ENCODE measurements around the gene AAMP. TPM values are rescaled to one million over a fixed set of nuclear protein-coding genes. Genes with fewer than 3 reads are reported as not detected.

The AAMP gene
- total RNA-seq, 2 experiments from 2014 or later = 45.2 to 51.7 TPM

- no peak for ATAC-seq (ENCODE audit: low read depth)
- no peak overlapping the region for H3K27ac Mint-ChIP-seq
- H3K27me3 Mint-ChIP-seq = no peaks in the 10 kb centered on the region
- H3K4me1 Mint-ChIP-seq = peaks cover 14% of the 10 kb centered on the region
- peaks cover 7% of the 10 kb centered on the region for H3K36me3 Mint-ChIP-seq
- no peak for DNase-seq
- POLR2A ChIA-PET = interaction anchor here (1.2 to 1.3 kb wide), 2 partner anchors 8 to 49 kb away, joined by 4 to 5 read pairs; no protein-coding TSS in a partner anchor
- H3K4me3 Mint-ChIP-seq = no peak overlapping the region
- H3K9me3 Mint-ChIP-seq = no peaks in the 10 kb centered on the region
Observed at GRCh38 chr2:218265626-218266025, 4.3 kb downstream of the AAMP start.

GRCh38 chr2:218264773-218265561 is 5.0 kb downstream of the AAMP start:
- peaks cover 7% of the 10 kb centered on the region for H3K36me3 Mint-ChIP-seq
- peaks cover 14% of the 10 kb centered on the region for H3K4me1 Mint-ChIP-seq
- H3K4me3 Mint-ChIP-seq = no peak overlapping the region

GRCh38 chr2:218263817-218264641 is 5.9 kb downstream of the AAMP start:
- Mint-ChIP-seq H3K36me3 (peaks cover 3% of the 10 kb centered on the region), H3K9me3 (no peaks in the 10 kb centered on the region), H3K27me3 (no peaks in the 10 kb centered on the region), H3K27ac (no peak overlapping the region), H3K4me3 (no peak overlapping the region), H3K4me1 (peaks cover 9% of the 10 kb centered on the region)
- POLR2A ChIA-PET = no interaction called here
- ATAC-seq (ENCODE audit: low read depth) = peak; percentile 57
- DNase-seq = no peak

More at GRCh38 chr2:218264773-218265561, 5.0 kb downstream of the AAMP start:
- no peak for DNase-seq
- H3K9me3 Mint-ChIP-seq = no peaks in the 10 kb centered on the region
- POLR2A ChIA-PET = no interaction called here
- no peak for ATAC-seq (ENCODE audit: low read depth)
- H3K27ac Mint-ChIP-seq = no peak overlapping the region
- H3K27me3 Mint-ChIP-seq = no peaks in the 10 kb centered on the region

GRCh38 chr2:218262631-218263586 is 7.0 kb downstream of the AAMP start:
- H3K36me3 Mint-ChIP-seq = peaks cover 3% of the 10 kb centered on the region
- ATAC-seq (ENCODE audit: low read depth) = no peak
- POLR2A ChIA-PET = no interaction called here
- peak; percentile 24 for DNase-seq
- peaks cover 11% of the 10 kb centered on the region for H3K4me1 Mint-ChIP-seq
- no peak overlapping the region for H3K4me3 Mint-ChIP-seq
- no peaks in the 10 kb centered on the region for H3K27me3 Mint-ChIP-seq
- H3K9me3 Mint-ChIP-seq = no peaks in the 10 kb centered on the region
- H3K27ac Mint-ChIP-seq = no peak overlapping the region

GRCh38 chr2:218262237-218262600 is 7.7 kb downstream of the AAMP start:
- H3K27me3 Mint-ChIP-seq = no peaks in the 10 kb centered on the region
- ATAC-seq (ENCODE audit: low read depth) (no peak), DNase-seq (no peak)
- peaks cover 15% of the 10 kb centered on the region for H3K4me1 Mint-ChIP-seq
- no peak overlapping the region for H3K4me3 Mint-ChIP-seq
- no peaks in the 10 kb centered on the region for H3K9me3 Mint-ChIP-seq
- POLR2A ChIA-PET = interaction anchor here (1.6 kb wide), 1 partner anchor 8 kb away, joined by 4 read pairs; the partner anchor contains the start of genes AAMP and PNKD
- no peak overlapping the region for H3K27ac Mint-ChIP-seq
- H3K36me3 Mint-ChIP-seq = peaks cover 6% of the 10 kb centered on the region

- H3K27ac Mint-ChIP-seq = peak overlapping the region; percentile 3
- DNase-seq = peak; percentile 30
- H3K36me3 Mint-ChIP-seq = peaks cover 4% of the 10 kb centered on the region
- POLR2A ChIA-PET = interaction anchor here (1.6 kb wide), 1 partner anchor 8 kb away, joined by 4 read pairs; the partner anchor contains the start of genes AAMP and PNKD
- H3K4me1 Mint-ChIP-seq = peaks cover 17% of the 10 kb centered on the region
- no peaks in the 10 kb centered on the region for H3K27me3 Mint-ChIP-seq
- no peak for ATAC-seq (ENCODE audit: low read depth)
- H3K9me3 Mint-ChIP-seq = no peaks in the 10 kb centered on the region
- H3K4me3 Mint-ChIP-seq = no peak overlapping the region
Observed at GRCh38 chr2:218261423-218262236, 8.3 kb downstream of the AAMP start.

- Mint-ChIP-seq H3K27me3 (no peaks in the 10 kb centered on the region), H3K4me3 (no peak within 1 kb of the TSS), H3K9me3 (no peaks in the 10 kb centered on the region), H3K36me3 (peaks cover 2% of the 10 kb centered on the region), H3K4me1 (peaks cover 16% of the 10 kb centered on the region), H3K27ac (peak within 1 kb of the TSS; percentile 34)
- ATAC-seq (ENCODE audit: low read depth) (no peak), DNase-seq (peak; percentile 31)
- POLR2A ChIA-PET = interaction anchor here (1.6 kb wide), 1 partner anchor 9 kb away, joined by 4 read pairs; the partner anchor contains the start of genes AAMP and PNKD
Observed at GRCh38 chr2:218260742-218261422, 9.1 kb downstream of the AAMP start, which contains the start of gene GPBAR1. GPBAR1 (plus strand) TSS chr2:218261015; CDS start chr2:218262725, 1,710 bp downstream.

- ATAC-seq (ENCODE audit: low read depth) = no peak
- H3K4me3 Mint-ChIP-seq = no peak overlapping the region
- POLR2A ChIA-PET = no interaction called here
- no peak overlapping the region for H3K27ac Mint-ChIP-seq
- H3K27me3 Mint-ChIP-seq = no peaks in the 10 kb centered on the region
- DNase-seq = no peak
- H3K36me3 Mint-ChIP-seq = peaks cover 5% of the 10 kb centered on the region
- H3K9me3 Mint-ChIP-seq = no peaks in the 10 kb centered on the region
- H3K4me1 Mint-ChIP-seq = peaks cover 16% of the 10 kb centered on the region
Observed at GRCh38 chr2:218260166-218260565, 9.8 kb downstream of the AAMP start.

- no peak for ATAC-seq (ENCODE audit: low read depth)
- Mint-ChIP-seq H3K4me1 (peaks cover 13% of the 10 kb centered on the region), H3K27ac (peak overlapping the region; percentile 34), H3K36me3 (peaks cover 7% of the 10 kb centered on the region), H3K9me3 (no peaks in the 10 kb centered on the region), H3K4me3 (no peak overlapping the region), H3K27me3 (no peaks in the 10 kb centered on the region)
- no peak for DNase-seq
- POLR2A ChIA-PET = interaction anchor here (0.6 kb wide), 1 partner anchor 31 kb away, joined by 3 read pairs; no protein-coding TSS in a partner anchor
Observed at GRCh38 chr2:218259099-218259961, 10.6 kb downstream of the AAMP start.

- H3K9me3 Mint-ChIP-seq = no peaks in the 10 kb centered on the region
- H3K4me3 Mint-ChIP-seq = peak overlapping the region; percentile 35
- H3K4me1 Mint-ChIP-seq = peaks cover 11% of the 10 kb centered on the region
- H3K27me3 Mint-ChIP-seq = no peaks in the 10 kb centered on the region
- ATAC-seq (ENCODE audit: low read depth) = peak; percentile 76
- DNase-seq = peak; percentile 65
- POLR2A ChIA-PET = interaction anchor here (0.6 to 1.9 kb wide), 6 partner anchors 9 to 28 kb away, joined by 3 to 12 read pairs (median 5); no protein-coding TSS in a partner anchor
- H3K36me3 Mint-ChIP-seq = peaks cover 17% of the 10 kb centered on the region
- peak overlapping the region; percentile 83 for H3K27ac Mint-ChIP-seq
Observed at GRCh38 chr2:218257390-218257981, 12.5 kb downstream of the AAMP start.

Measured in activated naive CD8-positive, alpha-beta T cell treated with anti-CD3 and anti-CD28 coated beads, Interleukin-2, amount 10 ng/mL, durations not matched to agents 7 days and 5 days (primary cell).